HG03039 (cell line): ENCODE measurements around the gene HNRNPUL2.

ENCODE experiments used
- ATAC-seq: cut with Tn5 transposase; IDR thresholded peaks from one replicate; pipeline ENCODE4 v1.9.1; 2021; ENCODE audit warnings: mild to moderate bottlenecking, moderate library complexity; ENCODE audit not compliant: unreplicated experiment

Gene HNRNPUL2

DNA sequence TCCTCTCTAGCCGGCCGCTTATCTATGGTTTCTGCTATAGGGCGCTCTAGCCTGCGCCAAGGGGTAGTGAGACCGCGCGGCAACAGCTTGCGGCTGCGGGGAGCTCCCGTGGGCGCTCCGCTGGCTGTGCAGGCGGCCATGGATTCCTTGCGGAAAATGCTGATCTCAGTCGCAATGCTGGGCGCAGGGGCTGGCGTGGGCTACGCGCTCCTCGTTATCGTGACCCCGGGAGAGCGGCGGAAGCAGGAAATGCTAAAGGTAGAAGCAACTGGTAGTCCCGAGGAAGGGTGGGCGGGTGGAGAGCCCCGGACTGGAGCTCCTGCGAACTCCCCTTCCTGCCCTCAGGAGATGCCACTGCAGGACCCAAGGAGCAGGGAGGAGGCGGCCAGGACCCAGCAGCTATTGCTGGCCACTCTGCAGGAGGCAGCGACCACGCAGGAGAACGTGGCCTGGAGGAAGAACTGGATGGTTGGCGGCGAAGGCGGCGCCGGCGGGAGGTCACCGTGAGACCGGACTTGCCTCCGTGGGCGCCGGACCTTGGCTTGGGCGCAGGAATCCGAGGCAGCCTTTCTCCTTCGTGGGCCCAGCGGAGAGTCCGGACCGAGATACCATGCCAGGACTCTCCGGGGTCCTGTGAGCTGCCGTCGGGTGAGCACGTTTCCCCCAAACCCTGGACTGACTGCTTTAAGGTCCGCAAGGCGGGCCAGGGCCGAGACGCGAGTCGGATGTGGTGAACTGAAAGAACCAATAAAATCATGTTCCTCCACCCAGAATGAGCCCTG is 55.5 kb downstream of the HNRNPUL2 start, which contains the start of the genes LBHD1 and UQCC3:
Gene LBHD1, minus strand, starts transcription at position 660 of the 782 bp plus-strand sequence. CDS start 2,236 bp downstream, outside the sequence.
Gene UQCC3, plus strand, starts transcription at position 66 of the 782 bp plus-strand sequence. Its CDS starts 73 bp downstream, at position 139.
- peak; percentile 37 for ATAC-seq

DNA sequence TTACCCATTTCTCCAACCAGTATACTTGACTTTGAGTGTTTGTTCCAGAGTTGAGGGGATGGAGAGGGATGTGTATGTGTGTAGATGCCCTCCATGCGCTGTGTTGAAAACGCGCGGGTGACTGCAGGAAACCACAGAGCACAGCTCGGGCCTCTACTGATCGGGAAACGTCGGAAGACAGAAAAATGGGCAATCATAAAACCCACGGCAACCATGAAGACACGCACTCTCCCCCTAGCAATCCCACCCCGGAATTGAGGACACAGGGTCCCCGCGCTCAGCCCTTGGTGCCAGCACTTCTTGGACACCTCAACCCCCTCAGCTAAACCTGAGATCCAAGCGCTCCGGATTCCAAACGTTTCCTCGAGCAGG is 56.0 kb downstream of the HNRNPUL2 start:
- peak; percentile 12 for ATAC-seq

DNA sequence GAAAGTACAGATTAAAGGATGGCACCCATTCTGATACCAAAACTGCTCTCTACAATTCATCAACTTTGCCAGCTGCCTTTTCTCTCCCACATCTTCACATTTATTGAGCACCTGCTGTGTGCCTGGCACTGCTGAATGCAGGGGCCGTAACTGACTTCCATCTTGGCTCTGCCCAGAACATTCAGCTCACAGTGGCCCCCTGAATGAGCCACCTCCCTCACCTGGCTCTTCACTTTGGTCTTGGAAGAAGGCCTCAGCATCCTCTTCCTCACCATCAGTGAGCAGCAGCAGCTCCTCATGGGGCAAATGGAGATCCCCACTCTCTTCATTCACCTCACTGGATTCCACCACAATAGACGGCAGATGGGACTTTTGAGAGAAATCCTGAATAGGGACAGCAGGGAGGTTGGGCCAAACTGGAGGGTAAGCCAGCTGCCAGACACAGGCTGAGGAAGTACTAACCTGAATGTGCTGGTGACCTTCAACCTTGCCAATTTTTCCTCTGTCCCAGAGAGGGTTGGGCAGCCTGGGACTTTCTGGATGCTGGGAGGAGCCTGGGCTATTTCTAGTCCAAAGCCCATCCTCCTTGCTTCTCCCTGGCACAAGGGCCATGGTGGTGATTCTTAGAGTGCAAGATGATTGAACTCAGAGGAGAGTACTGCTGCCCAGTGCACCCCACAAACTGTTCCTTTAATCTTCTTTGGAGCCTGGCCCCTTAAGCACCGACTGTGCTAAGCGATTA is 57.7 kb downstream of the HNRNPUL2 start:
- no peak for ATAC-seq

DNA sequence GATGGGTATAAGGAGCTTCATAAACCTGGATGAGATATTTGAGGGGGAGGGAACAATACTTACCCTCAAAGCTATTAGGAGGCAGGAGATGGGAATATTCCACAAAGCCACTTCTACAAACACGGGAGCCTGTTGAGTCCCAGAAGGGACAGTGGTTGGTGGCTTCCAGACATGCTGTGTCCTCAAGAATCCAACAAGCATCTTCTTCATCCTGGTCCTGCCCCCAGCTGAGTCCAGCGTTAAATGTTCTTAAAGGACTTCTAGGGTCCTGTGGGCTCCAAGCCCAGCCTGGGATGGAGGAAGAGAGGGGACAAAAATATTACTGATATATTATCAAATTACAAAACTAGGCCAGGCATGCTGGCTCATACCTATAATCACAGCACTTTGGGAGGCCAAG is 59.8 kb downstream of the HNRNPUL2 start:
- no peak for ATAC-seq

DNA sequence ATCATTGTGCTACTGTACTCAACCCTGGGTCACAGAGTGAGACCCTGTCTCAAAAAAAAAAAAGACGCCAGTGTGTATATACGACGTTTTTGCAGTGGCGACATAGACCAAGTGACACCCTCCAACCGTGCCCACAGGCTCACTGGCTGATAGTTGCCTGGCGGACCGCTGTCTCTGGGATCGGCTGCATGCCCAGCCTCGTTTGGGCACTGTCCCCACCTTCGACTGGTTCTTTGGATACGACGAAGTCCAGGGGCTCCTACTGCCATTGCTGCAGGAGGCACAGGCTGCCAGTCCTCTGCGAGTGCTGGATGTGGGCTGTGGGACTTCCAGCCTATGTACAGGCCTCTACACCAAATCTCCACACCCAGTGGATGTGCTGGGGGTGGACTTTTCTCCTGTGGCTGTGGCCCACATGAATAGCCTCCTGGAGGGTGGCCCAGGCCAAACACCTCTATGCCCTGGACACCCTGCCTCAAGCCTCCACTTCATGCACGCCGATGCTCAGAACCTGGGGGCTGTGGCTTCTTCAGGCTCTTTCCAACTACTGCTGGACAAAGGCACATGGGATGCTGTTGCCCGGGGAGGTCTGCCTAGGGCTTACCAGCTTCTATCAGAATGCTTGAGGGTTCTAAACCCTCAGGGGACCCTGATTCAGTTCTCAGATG is 60.9 kb downstream of the HNRNPUL2 start:
- no peak for ATAC-seq

DNA sequence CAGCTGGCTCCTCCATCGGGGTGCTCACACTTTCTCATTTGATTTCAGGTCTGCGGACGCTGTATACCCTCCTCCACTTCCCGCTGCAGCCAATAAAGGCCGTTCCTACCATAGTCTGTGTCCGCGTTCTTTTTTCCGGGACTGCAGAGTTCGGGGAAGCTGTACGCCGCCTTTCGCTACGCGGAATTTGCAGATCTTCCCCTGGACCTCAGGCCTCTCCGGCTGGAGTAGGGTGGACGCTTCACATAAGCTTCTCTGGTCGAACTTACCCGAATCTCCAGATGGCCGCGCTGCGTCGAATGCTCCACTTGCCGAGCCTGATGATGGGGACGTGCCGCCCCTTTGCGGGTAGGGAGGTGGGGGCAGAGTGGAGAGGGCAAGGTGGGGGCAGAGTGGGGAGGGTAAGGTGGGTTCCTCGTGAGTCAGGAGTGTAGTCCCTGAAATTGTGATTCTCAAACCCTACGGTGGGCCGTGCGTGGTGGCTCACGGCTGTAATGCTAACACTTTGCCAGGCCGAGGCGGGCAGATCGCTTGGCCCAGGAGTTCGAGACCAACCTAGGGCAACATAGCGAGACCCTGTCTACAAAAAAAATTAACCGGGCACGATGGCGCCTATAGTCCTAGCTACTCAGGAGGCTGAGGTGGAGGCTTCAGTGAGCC is 61.5 kb downstream of the HNRNPUL2 start:
- peak; percentile 9 for ATAC-seq

DNA sequence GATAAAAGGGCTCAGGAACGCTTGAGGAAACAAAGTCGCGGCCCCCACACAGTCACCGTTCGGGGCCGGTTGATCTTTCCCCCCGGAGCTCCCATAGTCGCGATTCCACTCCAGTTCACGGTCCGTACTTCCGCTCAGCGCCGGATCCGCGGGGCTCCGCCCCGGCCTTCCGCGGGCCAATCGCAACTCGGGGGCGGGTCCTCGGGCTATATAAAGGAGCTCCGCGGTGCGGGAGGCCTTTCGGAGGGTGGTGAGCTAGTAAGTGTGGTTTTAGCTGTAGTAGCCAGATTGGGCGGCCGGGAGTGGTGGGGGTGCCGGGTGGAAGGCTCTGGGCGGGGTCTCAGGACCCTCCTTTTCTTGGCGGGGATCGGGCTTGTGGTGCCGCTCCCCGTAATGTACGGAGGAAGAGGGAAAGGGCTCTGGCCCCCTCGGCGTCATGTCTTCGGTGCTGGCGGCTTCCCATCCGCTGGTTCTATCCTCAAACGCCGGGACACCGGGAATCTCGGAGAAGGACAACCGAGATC is 62.1 kb downstream of the HNRNPUL2 start, which contains the start of the genes C11orf98 and CSKMT:
Gene C11orf98, minus strand, starts transcription at position 136 of the 524 bp plus-strand sequence. Its CDS starts 41 bp downstream, at position 95.
Gene CSKMT, plus strand, starts transcription at position 238 of the 524 bp plus-strand sequence. CDS start 568 bp downstream, outside the sequence.
- ATAC-seq, result peak; percentile 71

DNA sequence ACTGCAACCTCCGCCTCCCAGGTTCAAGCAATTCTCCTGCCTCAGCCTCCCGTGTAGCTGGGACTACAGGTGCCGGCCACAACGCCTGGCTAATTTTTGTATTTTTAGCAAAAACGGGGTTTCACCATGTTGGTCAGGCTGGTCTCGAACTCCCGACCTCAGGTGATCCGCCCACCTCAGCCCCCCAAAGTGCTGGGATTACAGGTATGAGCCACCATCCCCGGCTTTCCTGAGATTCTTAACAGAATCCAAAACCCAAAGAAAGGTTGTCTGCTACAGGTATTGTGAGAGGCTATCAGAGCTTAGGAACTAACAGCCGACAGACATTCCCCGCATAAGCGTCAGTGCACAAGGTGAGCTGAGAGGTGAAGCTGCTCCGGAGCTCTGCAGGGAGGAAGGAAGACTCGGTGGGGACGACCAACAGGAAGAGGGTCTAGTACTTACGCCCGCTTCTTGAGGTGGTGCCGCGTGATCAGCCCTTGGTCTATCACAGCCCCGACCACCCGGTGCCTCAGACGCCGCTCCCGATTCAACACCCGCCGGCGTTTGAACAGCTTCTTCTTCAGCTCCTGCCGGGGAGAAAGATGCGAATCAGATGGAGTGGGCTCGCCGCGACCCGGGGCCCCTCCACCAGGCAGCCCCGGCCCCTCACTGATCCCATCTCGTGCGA is 62.7 kb downstream of the HNRNPUL2 start:
- peak; percentile 30 for ATAC-seq
